ENCODE data around the gene DAGLA. TPM values are rescaled to one million over a fixed set of nuclear protein-coding genes. Genes with fewer than 3 reads are reported as not detected.
"Not testable (repeated sequence)": the region's sequence is repeated elsewhere in the genome, so short reads cannot be mapped to it uniquely, and the experiment has no call there.

Gene DAGLA
- total RNA-seq, 4 donors from 2014 or later: 1.5 to 4.9 (median 3.8) TPM

- Histone ChIP-seq H3K4me3 (no peak overlapping the region), H3K4me1 (no peaks in the 10 kb centered on the region), H3K27me3 (peaks cover 0 to 33% (median 0%) of the 10 kb centered on the region in 4 donors), H3K9me3 (no peaks in the 10 kb centered on the region), H3K27ac (replicated peaks in 1 of 4) (no peak overlapping the region), H3K36me3 (no peaks in the 10 kb centered on the region)
- no peak for TF ChIP-seq EP300 (IDR thresholded peaks at IDR 0.05)
- TF ChIP-seq POLR2A (IDR thresholded peaks at IDR 0.05; ENCODE audit: low read depth): no peak
- DNase-seq (ENCODE audit: extremely low spot score): no peak
- intact Hi-C loops (cut with DNase I): no loop called here
- WGBS: 92% methylated on average over 2 of the region's 2 CpGs
These were observed 9.6 kb upstream of the DAGLA start for GRCh38 chr11:61670626-61671025.

- DNase-seq (ENCODE audit: extremely low spot score): no peak
- 29% methylated on average over 5 of the region's 5 CpGs for WGBS
- Histone ChIP-seq H3K27ac (replicated peaks in 1 of 4) (no peak overlapping the region), H3K4me3 (no peak overlapping the region), H3K9me3 (no peaks in the 10 kb centered on the region), H3K4me1 (no peaks in the 10 kb centered on the region), H3K27me3 (peaks cover 0 to 42% (median 0%) of the 10 kb centered on the region in 4 donors), H3K36me3 (no peaks in the 10 kb centered on the region)
- TF ChIP-seq CTCF (IDR thresholded peaks at IDR 0.05): peak in 1 of 3 experiments; percentile 17
- TF ChIP-seq EP300 (IDR thresholded peaks at IDR 0.05): no peak
- intact Hi-C loops (cut with DNase I): no loop called here
These were observed 8.7 kb upstream of the DAGLA start for GRCh38 chr11:61671527-61671926.

GRCh38 chr11:61673946-61674467 lies 6.2 kb upstream of the DAGLA start:
- H3K36me3 ChIP-seq; intact Hi-C loops (cut with DNase I); H3K27ac ChIP-seq (replicated peaks in 1 of 4); H3K4me3 ChIP-seq; DNase-seq (ENCODE audit: extremely low spot score); H3K4me1 ChIP-seq; H3K9me3 ChIP-seq: not testable (repeated sequence)
- WGBS: 71% methylated on average over 2 of the region's 2 CpGs
- peaks cover 0 to 52% (median 0%) of the 10 kb centered on the region in 4 donors for H3K27me3 ChIP-seq

GRCh38 chr11:61675826-61676225 lies 4.4 kb upstream of the DAGLA start:
- no peaks in the 10 kb centered on the region for H3K9me3 ChIP-seq
- H3K27me3 ChIP-seq: peaks cover 0 to 61% (median 0%) of the 10 kb centered on the region in 4 donors
- no peak overlapping the region for H3K27ac ChIP-seq (replicated peaks in 1 of 4)
- no peak for DNase-seq (ENCODE audit: extremely low spot score)
- intact Hi-C loops (cut with DNase I): no loop called here
- TF ChIP-seq POLR2A (IDR thresholded peaks at IDR 0.05; ENCODE audit: low read depth): no peak
- TF ChIP-seq CTCF (IDR thresholded peaks at IDR 0.05): no peak
- TF ChIP-seq POLR2AphosphoS5 (IDR thresholded peaks at IDR 0.05): no peak
- TF ChIP-seq EP300 (IDR thresholded peaks at IDR 0.05): no peak
- peaks cover 7 to 13% (median 11%) of the 10 kb centered on the region in 4 donors for H3K4me1 ChIP-seq
- WGBS: 20% methylated on average over 2 of the region's 5 CpGs
- H3K4me3 ChIP-seq: no peak overlapping the region
- H3K36me3 ChIP-seq: no peaks in the 10 kb centered on the region

- Histone ChIP-seq H3K4me1 (peaks cover 33 to 46% (median 45%) of the 10 kb centered on the region in 4 donors), H3K27me3 (peaks cover 0 to 45% (median 0%) of the 10 kb centered on the region in 4 donors), H3K36me3 (no peaks in the 10 kb centered on the region), H3K4me3 (no peak overlapping the region), H3K27ac (replicated peaks in 1 of 4) (no peak overlapping the region), H3K9me3 (no peaks in the 10 kb centered on the region)
- TF ChIP-seq EP300 (IDR thresholded peaks at IDR 0.05): no peak
- DNase-seq (ENCODE audit: extremely low spot score): no peak
- intact Hi-C loops (cut with DNase I): no loop called here
- 57% methylated on average over 9 of the region's 9 CpGs for WGBS
These were observed 895 bp upstream of the DAGLA start for GRCh38 chr11:61679296-61679695.

GRCh38 chr11:61680622-61681221 lies 531 bp downstream of the DAGLA start:
- intact Hi-C loops (cut with DNase I): loop anchor here (1.0 kb wide), 1 partner anchor 53 kb away; no protein-coding TSS in a partner anchor
- H3K27me3 ChIP-seq: peaks cover 0 to 40% (median 0%) of the 10 kb centered on the region in 4 donors
- 50% methylated on average over 25 of the region's 30 CpGs for WGBS
- TF ChIP-seq POLR2A (IDR thresholded peaks at IDR 0.05; ENCODE audit: low read depth) (no peak), EP300 (IDR thresholded peaks at IDR 0.05) (no peak), CTCF (IDR thresholded peaks at IDR 0.05) (no peak), POLR2AphosphoS5 (IDR thresholded peaks at IDR 0.05) (no peak)
- no peaks in the 10 kb centered on the region for H3K9me3 ChIP-seq
- H3K27ac ChIP-seq (replicated peaks in 1 of 4): peak overlapping the region in 3 of 4 donors; percentile 30 to 51 (median 49)
- H3K4me1 ChIP-seq: peaks cover 33 to 54% (median 52%) of the 10 kb centered on the region in 4 donors
- H3K36me3 ChIP-seq: no peaks in the 10 kb centered on the region
- DNase-seq (ENCODE audit: extremely low spot score): no peak
- peak overlapping the region; percentile 55 to 79 (median 60) for H3K4me3 ChIP-seq
